GM10847 (cell line): ENCODE results near the gene ZNF639.

Source experiments
- POLR2A ChIP-seq: IDR thresholded peaks from 2 replicates; pipeline ENCODE4 v1.6.1; 2011; ENCODE audit not compliant: insufficient read length; ENCODE audit errors: extremely low read depth

Gene ZNF639

DNA sequence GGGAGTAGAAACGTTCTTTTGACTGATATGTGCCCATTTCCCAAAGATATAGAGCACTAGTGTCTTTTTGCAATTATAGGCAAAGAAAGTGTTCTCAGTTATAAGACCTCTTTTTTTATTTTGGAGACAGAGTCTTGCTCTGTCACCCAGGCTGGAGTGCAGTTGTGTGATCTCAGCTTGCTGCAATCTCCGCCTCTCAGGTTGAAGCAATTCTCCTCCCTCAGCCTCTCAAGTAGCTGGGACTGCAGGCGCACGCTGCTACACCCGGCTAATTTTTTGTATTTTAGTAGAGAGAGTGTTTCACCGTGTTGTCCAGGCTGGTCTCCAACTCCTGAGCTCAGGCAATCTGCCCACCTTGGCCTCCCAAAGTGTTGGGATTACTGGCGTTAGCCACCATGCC lies 20.7 kb upstream of the ZNF639 start:
- TF ChIP-seq POLR2A: no peak

DNA sequence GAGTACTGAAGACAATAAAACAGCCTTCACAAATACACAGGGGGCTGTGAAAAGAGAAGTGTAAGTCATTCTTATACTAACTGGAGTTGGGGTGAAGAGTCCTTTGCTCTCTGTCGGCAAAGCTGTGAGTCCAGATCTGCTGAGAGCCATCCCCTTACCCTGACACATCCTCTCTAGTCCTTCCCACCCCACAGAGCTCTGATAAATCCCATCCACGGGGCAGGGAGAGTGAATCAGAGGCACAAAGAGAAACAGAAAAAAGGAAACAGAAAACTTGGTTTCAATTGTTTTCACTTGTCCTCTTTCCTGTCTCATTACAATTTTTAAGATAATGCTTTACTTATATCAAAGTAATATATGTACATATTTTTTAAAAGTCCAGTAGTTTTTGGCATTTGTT lies 18.2 kb upstream of the ZNF639 start:
- TF ChIP-seq POLR2A: no peak

DNA sequence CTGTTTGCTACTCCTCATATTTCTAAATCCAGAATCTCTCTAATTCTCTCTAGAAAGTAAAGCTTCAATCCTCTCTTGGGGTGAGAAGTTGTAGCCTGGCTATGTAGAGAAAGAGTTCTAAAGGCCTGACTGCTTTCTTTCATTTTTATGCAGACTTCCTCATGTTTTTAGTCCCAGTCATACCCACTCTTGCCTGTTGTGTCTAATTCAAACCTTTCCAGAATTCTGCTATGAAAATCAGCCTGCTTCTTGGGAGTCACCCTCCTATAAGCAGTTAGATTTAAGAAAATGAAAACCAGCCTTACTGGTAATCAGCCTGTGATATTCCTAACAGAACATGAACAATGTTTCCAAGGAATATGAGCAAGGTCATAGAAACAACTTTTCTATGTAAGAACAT lies 14.8 kb upstream of the ZNF639 start:
- TF ChIP-seq POLR2A: no peak

DNA sequence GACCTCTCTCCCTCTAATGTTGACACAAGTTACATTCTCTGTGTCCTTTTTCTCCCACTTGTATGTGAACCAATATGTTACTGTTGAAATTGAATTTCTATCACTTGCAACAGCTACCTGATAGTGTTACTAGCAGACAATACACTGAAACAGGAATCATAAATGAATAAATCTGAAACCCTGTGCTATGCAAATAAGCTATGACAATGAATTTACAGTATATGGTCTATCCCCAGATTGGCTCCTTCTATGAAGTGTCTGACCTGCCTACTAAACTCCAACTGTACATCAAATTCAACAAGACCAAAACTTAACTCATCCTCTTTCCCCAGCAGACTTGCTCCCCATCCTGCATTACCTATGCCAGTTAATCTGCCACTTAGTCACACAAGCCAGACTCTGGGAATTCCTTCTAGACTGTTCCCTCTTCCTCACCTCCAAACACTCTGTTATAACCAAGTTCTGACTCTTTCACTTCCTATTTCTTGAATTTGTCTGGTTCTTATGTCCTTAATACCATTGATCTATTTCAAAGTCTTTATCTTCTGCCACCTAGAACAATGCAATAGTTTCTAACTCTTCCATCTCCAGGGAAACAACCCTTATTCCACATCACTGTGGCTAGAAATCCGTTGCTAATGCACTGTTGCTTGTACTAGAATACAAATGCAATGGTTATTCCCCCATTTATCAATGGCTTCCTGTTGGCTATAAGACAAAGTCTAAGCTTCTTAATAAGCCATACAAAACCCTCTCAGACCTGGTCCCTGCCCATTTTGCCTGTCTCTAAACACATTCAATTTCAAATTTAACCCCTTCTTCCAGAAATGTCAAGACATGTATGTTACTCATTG lies 13.4 kb upstream of the ZNF639 start:
- no peak for TF ChIP-seq POLR2A

DNA sequence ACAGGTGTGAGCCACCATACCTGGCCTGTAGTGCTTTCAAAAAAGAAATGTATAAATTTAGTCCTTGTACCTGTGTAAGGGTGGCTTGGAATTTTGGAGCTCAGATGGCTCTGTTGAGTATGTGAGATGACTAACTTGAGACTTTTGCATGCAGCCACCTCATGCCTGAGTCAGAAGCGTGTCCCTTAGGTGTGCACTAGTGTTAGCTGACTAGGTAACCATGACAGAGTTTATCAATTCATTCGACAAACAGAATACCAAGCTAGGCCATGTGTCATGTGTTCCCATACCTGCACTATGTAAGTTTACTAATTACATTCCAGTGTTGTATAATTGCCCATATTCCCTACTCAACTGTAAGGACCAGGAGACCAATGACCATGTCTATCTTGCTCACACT lies 4.0 kb upstream of the ZNF639 start:
- no peak for TF ChIP-seq POLR2A

DNA sequence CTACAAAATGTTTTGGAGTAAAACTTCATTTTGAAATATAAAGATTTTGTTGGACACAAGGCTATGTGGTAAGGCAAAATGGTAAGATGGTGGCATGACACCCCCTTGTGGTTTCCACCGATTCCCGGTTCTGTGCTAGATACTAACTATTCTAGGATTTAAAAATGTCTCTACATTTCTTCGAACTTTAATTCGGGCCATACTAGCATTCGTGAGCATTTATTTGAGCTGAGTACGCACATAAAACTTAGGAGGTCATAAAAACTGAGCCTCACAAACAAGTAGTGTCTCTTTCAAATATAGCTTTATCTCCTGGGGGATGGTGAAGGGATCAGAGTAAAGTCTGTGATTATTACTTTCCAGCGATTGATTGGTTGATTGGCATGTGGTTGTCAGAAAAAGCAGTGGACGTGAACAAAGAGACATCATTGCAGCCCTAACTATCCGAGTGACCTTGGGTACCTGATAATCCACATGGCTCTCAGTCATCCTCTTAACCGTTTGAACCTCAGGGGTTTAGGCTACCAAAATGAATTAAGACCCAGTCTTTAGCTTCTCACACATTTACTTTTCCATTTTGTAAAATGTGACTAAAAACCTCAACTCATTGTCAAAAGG lies 1.1 kb upstream of the ZNF639 start:
- no peak for TF ChIP-seq POLR2A

DNA sequence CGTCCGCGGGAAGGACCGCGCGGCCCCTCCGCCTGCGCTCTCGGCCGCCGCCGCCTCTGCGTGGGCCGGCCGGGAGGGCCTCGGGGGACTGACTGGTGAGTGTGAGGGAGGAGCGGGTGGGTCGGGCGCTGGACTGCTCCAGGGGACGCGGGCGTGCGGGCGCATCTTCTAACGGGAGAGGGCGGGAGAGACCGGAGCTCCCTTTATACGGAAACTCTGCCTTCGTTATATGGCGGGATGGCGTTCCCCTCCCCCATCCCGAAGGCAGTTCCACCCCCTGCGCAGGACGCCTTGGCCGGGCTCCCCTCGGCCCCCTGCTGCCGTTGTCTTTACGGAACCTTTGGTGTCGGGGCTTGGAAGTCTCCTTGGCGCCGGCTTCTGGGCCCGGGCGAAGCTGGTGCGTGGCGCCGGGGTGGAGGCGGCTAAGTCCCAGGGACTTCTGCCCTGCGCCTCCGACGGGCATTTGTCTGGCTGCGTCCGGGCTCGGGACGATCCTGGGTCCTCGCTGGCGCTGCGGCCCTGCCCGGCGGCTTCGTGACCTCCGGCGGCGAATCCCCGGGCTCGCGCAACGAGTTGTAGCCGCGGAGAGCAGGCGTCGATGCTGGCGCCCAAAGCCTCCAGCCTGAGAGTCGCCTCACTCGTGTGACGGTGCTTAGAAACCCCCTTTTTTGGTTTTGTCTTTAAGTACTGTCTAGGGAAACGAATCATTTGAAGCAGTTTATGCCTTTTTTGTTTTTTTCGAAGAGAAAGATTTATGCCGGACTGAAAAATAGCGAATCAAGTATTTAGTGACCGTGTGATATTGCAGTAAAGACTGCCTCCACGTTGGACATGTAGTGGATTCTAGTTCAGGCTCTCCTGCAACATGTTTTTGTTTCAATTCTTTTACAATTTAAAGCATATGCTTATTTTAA lies 623 bp downstream of the ZNF639 start:
- no peak for TF ChIP-seq POLR2A

DNA sequence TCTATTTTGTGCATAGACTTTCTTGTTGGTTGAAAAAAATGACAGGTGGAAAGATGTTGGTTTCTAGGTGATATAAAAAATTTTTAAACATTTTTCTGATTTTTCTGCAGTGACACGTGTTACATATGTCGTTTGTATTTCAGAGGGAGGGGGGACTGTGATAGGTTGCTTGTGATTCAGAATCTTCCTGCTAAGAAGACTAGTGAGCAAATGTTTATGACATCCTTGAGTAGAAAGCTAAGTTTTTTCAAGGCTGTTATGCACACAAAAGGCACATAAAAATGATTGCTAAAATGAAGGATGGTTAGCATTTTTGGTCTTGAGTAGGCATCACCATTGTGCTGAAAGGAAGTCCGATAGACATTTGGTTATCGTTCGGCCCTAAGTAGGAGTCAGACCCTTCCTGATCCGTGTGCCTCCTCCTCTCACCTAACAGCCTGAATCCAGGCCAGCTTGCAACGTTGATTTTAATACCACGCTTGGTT lies 1.5 kb downstream of the ZNF639 start:
- no peak for TF ChIP-seq POLR2A

DNA sequence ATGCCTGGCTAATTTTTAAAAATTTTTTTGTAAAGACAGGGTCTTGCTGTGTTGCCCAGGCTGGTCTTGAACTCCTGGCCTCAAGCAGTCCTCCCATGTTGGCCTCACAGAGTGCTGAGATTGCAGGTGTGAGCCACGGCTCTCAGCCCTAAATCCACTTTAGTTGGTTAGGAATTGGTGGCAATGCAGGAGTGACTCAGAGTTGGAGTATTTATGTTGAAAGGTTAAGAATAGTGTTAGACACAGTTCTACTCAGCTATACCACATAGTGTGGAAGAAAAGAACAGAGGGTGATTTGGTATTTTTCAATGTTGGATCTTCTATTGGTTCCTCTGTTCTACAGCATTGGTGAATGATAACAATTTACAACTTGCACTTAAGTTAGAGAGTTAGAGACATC lies 7.6 kb downstream of the ZNF639 start:
- TF ChIP-seq POLR2A: no peak

DNA sequence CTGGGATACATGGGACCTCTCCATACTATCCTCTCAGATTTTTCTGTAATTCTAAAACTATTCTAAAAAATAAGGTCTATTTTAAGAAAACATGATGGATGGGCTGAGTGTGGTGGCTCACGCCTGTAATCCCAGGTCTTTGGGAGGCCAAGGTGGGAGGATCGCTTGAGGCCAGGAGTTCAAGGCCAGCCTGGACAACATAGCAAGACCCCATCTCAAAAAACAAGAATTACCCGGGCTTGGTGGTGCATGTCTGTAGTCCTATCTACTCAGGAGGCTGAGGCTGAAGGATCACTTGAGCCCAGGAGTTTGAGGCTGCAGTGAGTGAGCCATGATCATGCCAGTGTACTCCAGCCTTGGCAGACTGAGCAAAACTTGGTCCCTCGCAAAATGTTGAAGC lies 9.4 kb downstream of the ZNF639 start:
- no peak for TF ChIP-seq POLR2A

DNA sequence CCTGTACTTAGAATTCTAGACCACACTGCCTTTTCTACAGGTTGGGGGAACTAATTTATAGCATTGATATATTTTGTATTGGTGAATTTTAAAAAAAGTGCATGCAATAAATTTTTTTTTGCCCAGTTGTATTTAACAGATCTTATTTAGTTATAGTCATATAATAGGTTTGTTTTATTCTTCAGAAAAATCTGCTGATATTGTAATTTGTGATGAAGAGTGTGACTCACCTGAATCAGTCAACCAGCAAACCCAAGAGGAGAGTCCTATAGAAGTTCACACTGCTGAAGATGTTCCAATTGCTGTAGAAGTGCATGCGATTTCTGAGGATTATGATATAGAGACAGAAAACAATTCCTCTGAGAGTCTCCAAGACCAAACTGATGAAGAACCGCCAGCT lies 10.3 kb downstream of the ZNF639 start:
- TF ChIP-seq POLR2A: no peak

DNA sequence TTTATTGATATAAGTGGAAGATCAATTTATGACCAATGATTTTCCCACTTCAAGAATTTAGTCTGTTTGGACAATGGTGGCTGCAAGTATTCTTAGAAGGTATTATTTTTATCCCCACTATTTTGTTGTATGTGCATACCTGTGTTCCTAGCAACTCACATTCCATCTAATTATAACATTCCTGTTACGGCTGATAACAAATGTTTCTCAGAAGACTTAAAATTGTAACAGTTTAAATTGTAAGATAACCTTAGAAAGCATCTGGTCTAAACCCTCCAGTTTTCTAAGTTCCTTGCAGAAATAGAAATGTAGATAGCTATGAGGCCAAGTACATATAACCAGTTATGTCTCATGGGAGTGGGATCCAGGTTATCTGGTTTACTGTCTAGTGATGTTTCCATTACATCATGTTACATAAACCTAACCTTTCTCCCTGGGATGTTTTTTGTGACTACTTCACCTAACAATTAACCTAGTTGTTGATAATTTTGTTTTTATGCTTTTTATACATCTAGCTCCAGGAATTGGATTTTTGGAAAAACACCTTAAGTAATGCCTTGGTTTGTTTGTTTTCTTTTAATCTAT lies 13.6 kb downstream of the ZNF639 start:
- no peak for TF ChIP-seq POLR2A

DNA sequence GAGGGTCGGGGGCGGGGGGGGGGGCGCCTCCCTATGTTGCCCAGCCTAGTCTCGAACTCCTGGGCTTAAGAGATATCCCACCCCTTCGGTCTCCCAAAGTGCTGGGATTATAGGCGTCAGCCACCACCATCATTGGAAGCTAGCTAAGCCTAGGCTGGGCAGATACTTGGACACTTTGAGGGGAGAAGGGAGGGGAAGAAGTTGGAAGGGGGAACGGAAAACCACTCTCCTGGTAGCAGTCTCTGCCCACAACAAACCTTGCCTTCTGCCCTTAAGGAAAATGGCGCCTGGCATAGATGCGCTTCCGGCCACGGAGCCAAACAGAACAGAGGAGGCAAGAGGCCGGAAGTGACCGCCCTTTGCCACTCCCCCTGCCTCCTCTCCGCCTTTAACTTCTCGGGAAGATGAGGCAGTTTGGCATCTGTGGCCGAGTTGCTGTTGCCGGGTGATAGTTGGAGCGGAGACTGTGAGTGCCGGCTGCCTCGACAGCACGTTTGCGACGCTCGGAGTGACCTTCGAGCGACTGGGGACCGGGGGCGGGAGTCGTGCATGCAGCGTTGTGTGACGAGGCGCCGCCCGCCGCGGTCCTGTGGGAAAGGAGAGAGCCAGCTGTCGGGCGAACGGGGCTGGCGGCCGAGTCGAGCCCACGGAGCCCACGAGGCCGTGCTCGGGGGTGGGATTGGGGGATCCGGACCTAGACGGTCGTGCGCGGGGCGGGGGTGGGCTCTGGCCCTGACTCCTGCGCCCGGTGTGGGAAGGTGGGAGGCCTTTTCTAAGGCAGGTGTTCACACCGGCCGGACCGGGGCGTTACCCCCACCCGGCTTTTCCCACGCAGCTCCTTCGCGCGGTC lies 24.7 kb downstream of the ZNF639 start, which contains the start of gene MFN1:
MFN1 (plus strand) TSS at position 365 of the 850 bp plus-strand sequence. CDS start 1,143 bp downstream, outside the sequence.
- peak; percentile 88 for TF ChIP-seq POLR2A

DNA sequence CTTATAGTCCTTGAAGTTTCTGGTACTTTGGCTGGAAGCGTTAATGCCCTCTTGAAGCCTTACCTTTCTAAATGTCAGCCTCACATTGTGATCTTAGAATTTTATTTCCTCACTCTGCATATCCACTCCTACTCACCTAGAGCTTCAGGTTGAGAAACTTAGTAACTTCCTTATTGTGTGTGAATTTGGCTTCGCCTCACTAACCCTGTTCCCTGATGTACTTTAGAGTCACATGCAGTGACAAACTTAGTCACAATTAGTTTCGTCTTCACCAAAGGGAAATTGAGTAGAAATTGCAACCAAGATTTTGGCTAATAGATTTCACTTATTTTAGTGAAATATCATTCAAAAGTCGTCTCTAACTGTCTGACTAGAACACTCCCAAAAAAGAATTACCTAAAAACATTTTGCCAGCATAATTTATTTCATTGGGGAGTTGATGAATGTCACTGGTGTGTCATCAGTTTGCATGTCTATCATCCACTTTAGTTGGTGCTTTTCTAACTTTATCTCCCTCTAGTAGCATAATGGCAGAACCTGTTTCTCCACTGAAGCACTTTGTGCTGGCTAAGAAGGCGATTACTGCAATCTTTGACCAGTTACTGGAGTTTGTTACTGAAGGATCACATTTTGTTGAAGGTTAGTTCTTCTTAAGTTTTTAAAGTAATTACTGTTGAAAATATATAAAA lies 25.6 kb downstream of the ZNF639 start:
- no peak for TF ChIP-seq POLR2A

DNA sequence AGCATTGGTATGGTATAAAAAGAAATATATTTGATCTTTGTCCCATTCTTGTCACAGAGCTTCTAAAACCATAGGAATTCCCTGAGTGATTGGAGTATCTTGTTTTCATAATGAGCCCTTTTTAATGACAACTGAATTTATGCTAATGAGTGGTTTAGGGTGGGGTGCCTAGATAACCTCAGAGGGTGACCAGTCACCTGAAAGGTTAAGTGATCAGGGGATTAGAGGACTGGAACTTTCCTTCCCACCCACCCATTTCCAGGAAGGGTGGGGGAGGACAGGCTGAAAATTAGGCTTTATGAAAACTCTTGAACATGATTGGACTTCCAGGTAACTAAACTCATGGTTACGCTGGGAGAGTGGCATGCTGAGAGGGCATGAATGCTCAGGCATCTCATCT lies 33.2 kb downstream of the ZNF639 start:
- TF ChIP-seq POLR2A: no peak
